GM21737 (cell line): ENCODE results near the gene EXOC4.
"Not testable (repeated sequence)": the region's sequence is repeated elsewhere in the genome, so short reads cannot be mapped to it uniquely, and the experiment has no call there.

Source experiments
- ATAC-seq: cut with Tn5 transposase; IDR thresholded peaks from one replicate; pipeline ENCODE4 v1.9.1; 2021; ENCODE audit warnings: mild to moderate bottlenecking, moderate library complexity; ENCODE audit not compliant: unreplicated experiment

EXOC4 gene

DNA sequence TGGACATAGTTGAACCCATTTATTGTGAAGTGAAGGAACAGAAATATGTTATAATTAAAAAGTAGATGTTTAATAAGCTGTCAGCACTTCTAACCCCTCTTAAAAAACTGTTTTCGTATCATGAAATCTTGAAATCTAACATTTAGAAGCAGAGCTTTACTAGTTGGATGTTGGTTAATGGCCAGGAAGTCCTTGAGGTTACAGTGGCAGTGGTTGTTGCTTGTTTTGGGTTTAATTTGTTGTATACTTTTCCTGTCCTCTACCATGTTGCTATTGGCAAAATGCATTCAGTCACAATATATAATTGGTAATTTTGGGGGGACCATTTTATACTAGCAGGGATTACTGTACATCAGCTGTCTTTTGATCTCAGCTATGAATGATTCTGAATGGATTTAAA is 60.7 kb downstream of the EXOC4 start:
- ATAC-seq: no peak

DNA sequence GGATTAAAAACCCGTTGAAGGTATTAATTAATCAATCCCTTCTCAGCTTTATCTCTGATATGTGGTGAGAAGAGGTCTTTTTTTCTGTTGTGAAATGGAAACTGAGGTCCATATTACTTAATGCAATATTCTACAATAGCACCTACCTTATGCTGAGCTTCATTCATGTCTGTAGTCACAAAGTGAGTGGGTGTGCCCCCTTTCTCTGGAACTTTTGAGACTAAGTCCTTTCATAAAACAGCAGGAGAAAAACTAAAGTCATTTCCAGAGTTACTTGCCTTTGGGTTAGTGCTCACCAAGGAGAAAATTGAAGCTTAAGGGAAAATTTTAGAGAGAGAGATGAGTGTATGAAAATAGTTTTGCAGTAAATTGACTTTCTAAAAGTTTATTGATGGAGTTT is 61.2 kb downstream of the EXOC4 start:
- no peak for ATAC-seq

- ATAC-seq: no peak
Measured at GRCh38 chr7:133315332-133316040, 62.6 kb downstream of the EXOC4 start.

DNA sequence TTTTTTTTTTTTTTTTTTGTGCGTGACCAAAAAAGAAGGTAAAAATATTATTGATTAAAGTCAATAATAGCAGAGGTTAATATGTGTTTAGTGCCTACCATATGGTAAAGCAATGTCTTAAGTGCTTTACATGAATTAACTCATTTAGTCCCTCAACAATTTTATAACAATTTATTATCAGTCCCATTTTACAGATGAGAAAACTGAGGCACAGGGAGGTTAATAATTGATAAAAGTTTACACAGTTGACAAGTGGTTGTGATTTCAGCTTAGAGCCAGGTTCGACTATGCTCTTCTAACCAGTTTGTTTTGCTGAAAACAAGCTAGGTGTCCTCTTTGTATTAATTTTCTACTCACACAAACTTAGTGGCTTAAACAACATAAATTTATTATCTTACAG is 67.0 kb downstream of the EXOC4 start:
- ATAC-seq: no peak

- no peak for ATAC-seq
Measured at GRCh38 chr7:133320891-133321290, 68.0 kb downstream of the EXOC4 start.

GRCh38 chr7:133321366-133321765 is 68.5 kb downstream of the EXOC4 start:
- not testable (repeated sequence) for ATAC-seq

DNA sequence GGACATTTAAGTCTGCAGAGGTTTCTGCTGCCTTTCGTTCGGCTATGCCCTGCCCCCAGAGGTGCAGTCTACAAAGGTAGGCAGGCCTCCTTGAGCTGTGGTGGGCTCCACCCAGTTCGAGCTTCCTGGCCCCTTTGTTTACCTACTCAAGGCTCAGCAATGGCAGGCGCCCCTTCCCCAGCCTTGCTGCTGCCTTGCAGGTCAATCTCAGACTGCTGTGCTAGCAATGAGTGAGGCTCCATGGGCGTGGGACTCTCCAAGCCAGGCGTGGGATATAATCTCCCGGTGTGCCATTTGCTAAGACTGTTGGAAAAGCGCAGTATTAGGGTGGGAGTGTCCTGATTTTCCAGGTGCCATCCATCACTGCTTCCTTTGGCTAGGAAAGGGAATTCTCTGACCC is 73.9 kb downstream of the EXOC4 start:
- not testable (repeated sequence) for ATAC-seq

DNA sequence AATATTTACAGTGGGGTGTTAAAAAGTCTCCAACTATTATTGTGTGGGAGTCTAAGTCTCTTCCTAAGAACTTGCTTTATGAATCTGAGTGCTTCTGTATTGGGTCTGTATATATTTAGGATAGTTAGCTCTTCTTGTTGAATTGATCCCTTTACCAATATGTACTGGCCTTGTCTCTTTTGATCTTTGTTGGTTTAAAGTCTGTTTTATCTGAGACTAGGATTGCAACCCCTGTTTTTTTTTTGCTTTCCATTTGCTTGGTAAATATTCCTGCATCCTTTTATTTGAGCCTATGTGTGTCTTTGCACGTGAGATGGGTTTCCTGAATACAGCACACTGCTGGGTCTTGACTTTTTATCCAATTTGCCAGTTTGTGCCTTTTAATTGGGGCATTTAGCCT is 75.1 kb downstream of the EXOC4 start:
- ATAC-seq: not testable (repeated sequence)

GRCh38 chr7:133330085-133330484 is 77.2 kb downstream of the EXOC4 start:
- ATAC-seq: no peak

GRCh38 chr7:133331861-133332260 is 79.0 kb downstream of the EXOC4 start:
- no peak for ATAC-seq

DNA sequence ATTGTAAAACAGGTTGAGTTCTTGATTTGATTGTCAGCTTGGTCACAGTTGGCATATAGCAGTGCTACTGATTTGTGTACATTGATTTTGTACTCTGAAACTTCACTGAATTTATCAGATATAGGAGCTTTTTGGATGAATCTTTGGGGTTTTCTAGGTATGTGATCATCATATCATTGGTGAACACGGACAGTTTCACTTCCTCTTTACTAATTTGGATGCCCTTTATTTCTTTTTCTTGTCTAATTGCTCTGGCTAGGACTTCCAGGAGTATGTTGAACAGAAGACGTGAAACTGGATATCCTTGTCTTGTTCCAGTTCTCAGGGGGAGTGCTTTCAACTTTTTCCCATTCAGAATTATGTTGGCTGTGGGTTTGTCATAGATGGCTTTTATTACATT is 86.9 kb downstream of the EXOC4 start:
- ATAC-seq: no peak

DNA sequence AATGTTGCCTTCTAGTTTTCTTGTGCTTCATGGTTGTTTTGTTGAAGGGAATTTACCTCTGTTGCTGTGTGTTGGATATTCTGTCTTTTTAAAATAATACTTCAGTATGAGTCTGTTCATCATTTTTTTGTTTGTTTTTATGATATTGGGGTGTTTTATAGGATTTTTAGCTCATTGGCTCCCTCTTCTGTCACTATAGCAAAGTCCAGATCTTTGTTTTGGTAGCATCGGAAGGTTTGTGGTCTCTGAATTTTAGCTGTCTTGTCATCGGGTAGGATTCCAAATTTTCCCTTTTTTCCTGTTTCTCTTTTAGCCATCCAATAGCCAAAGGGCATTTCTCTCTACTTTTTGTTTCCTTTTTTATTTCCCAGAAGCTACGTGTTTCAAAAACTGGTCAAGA is 91.4 kb downstream of the EXOC4 start:
- ATAC-seq: no peak

- ATAC-seq: no peak
Measured at GRCh38 chr7:133345690-133346421, 93.0 kb downstream of the EXOC4 start.

DNA sequence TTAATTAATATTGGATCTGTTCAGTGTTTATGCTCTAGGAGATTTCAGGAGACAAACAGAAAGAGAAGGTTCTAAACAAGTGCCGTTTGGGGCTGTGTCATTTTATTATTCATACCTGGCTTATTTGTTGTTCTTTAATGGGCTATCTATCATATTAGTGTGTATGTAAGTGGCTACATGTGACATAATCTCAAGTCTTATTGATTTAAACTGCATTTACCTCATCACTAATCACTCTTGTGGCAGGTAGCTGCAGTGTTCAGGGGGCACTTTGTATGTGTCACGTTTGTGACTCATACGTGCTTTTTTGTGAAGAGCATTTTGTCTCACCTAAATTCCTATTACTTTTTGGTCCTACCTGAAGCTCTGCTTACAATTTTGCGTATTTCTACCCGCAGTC is 95.4 kb downstream of the EXOC4 start:
- ATAC-seq: no peak

- ATAC-seq: no peak
Measured at GRCh38 chr7:133349101-133349500, 96.2 kb downstream of the EXOC4 start.

DNA sequence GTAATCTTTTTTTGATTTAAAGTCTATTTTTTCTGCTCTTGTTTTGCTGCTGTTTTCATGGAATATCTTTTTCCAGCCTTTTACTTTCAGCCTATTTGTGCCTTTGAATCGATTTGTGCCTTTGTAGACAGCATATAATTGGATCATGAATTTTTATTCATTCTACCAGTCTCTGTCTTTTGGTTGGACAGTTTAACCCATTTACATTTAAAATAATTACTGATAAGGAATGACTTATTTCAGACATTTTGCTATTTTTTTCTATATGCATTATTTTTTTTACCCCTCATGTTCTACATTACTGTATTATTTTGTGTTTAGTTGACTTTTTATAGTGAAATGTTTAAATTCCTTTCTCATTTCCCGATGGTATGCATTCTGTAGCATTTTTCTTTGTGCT is 99.6 kb downstream of the EXOC4 start:
- no peak for ATAC-seq

GRCh38 chr7:133353775-133354174 is 100.9 kb downstream of the EXOC4 start:
- no peak for ATAC-seq

GRCh38 chr7:133354546-133355324 is 101.9 kb downstream of the EXOC4 start:
- ATAC-seq: no peak

- no peak for ATAC-seq
Measured at GRCh38 chr7:133355325-133355708, 102.4 kb downstream of the EXOC4 start.

GRCh38 chr7:133355822-133356221 is 102.9 kb downstream of the EXOC4 start:
- no peak for ATAC-seq

- no peak for ATAC-seq
Measured at GRCh38 chr7:133358708-133359107, 105.8 kb downstream of the EXOC4 start.

DNA sequence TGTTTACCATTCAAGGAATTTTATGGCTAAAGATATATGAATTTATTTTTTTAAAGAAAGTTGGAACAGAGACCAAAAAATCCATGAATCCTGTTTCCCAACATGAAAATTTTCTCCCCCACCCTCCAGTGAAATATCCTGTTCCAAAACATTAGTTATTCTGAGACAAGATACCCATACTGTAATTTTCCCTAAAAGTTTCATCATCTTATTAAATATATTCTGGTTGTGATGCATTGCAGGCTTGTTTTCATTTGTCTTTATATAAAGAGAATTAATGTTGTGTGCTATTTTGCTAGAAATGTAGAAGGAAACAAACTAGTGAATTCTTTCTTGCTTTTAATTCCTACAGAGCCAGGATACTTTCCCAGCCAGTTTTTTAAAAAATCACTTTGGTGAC is 106.6 kb downstream of the EXOC4 start:
- no peak for ATAC-seq
